IPS-11a (cell line): Measurements from ENCODE around the gene TICAM1.

ENCODE experiments used
- H3K4me3 ChIP-seq: one replicate; pipeline ENCODE4 v1.5.1; 2013; ENCODE audit warnings: low read depth, low read length, control low read depth

TICAM1 gene

GRCh38 chr19:4773047-4773640 lies 58.4 kb downstream of the TICAM1 start:
- no peak overlapping the region for H3K4me3 ChIP-seq

GRCh38 chr19:4772566-4772965 lies 58.9 kb downstream of the TICAM1 start:
- no peak overlapping the region for H3K4me3 ChIP-seq

- H3K4me3 ChIP-seq: no peak overlapping the region
These were observed 62.4 kb downstream of the TICAM1 start for GRCh38 chr19:4768934-4769777.
